Panc1 (cell line): ENCODE data around the gene MACROH2A1.
A peak's percentile ranks its signal among the peaks of the same experiment; 100 is the strongest.

ENCODE experiments used
- CTCF ChIP-seq: fragments of 450-650 bp; IDR thresholded peaks from 2 replicates; pipeline ENCODE4 v1.5.1; 2017; ENCODE audit warnings: mild to moderate bottlenecking
- POLR2AphosphoS5 ChIP-seq: IDR thresholded peaks from 2 replicates; pipeline ENCODE4 v1.6.1; 2012; ENCODE audit warnings: mild to moderate bottlenecking, low read depth, low read length, moderate library complexity
- SIN3A ChIP-seq: IDR thresholded peaks from 2 replicates; pipeline ENCODE4 v1.6.1; 2012; ENCODE audit warnings: low read depth, mild to moderate bottlenecking, low read length, moderate library complexity, borderline replicate concordance; ENCODE audit not compliant: insufficient read depth
- TF ChIP-seq, protein P1 (sequence below), 2 experiments: IDR thresholded peaks; 2 replicates each; pipeline ENCODE4 v1.6.1; 2011 to 2012; ENCODE audit warnings: low read depth in 2 of 2, control low read depth in 1 of 2, low read length in 1 of 2, mild to moderate bottlenecking in 1 of 2, moderate library complexity in 1 of 2; ENCODE audit not compliant: insufficient read depth in 1 of 2

DNA sequence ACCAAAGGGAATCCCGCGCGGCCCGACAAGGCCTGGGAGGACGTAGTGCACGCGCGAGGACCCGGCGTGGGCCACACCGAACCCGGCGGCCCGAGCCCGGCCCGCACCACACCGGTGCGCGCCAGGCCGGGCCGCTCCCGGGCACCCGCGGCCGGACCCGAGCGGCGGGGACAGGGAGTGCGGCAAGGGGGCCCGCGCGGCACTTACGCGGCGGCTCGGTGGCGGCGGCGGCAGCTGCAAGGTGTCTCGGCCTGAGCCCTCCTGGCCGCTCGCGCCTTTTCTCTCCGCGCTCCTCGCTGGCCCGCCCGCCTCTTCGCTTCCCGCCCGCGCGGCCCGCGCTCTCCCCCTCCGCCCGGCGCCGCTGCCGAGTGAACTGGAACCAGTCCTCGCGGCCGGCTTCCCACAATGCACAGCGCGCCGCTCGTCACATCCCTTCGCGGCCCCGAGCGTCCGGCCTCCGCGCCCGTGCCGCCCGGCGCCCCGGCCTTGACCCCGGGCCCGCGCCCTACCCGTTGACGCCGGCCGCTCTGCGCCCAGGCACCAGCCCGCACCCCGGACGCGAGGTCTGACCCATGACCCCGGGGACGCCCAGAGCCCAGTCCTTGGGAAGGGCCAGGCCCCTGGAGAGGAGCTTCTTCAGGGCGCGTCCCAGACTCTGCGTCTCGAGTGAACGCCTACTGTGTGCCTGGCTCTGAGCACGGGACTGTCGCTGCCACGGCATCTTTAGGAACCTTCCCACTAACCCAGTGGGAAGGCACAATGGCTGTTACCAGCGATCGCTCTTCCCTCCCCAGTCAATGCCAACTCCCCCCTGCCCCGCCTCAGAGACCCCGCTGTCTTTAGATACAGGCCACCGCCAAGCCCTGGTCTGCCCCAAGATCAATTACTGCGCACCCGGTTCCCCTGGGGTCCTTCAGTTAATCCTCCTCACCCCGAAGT, at the start of gene MACROH2A1:
- no peak for TF ChIP-seq CTCF
- peak; percentile 74 for TF ChIP-seq POLR2AphosphoS5
- TF ChIP-seq, protein P1, sequence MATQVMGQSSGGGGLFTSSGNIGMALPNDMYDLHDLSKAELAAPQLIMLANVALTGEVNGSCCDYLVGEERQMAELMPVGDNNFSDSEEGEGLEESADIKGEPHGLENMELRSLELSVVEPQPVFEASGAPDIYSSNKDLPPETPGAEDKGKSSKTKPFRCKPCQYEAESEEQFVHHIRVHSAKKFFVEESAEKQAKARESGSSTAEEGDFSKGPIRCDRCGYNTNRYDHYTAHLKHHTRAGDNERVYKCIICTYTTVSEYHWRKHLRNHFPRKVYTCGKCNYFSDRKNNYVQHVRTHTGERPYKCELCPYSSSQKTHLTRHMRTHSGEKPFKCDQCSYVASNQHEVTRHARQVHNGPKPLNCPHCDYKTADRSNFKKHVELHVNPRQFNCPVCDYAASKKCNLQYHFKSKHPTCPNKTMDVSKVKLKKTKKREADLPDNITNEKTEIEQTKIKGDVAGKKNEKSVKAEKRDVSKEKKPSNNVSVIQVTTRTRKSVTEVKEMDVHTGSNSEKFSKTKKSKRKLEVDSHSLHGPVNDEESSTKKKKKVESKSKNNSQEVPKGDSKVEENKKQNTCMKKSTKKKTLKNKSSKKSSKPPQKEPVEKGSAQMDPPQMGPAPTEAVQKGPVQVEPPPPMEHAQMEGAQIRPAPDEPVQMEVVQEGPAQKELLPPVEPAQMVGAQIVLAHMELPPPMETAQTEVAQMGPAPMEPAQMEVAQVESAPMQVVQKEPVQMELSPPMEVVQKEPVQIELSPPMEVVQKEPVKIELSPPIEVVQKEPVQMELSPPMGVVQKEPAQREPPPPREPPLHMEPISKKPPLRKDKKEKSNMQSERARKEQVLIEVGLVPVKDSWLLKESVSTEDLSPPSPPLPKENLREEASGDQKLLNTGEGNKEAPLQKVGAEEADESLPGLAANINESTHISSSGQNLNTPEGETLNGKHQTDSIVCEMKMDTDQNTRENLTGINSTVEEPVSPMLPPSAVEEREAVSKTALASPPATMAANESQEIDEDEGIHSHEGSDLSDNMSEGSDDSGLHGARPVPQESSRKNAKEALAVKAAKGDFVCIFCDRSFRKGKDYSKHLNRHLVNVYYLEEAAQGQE (IDR thresholded peaks at IDR 0.05; ENCODE audit: insufficient read depth in 1 of 2, low read depth in 2 of 2, low read length in 1 of 2), result no peak
- peak; percentile 23; the same call in 1 of the 2 replicates for TF ChIP-seq SIN3A
